Stomach (tissue), 9 donors: ENCODE data around the gene WDR62. TPM values are rescaled to one million over a fixed set of nuclear protein-coding genes. Genes with fewer than 3 reads are reported as not detected.

Source experiments
- DNase-seq, 2 donors: peaks; one replicate each; pipeline versions ENCODE4 v3.0.0 to v3.0.0-alpha.2; 2013 to 2019
- H3K27ac ChIP-seq, 5 donors: fragments of 200-600 bp in 4 of 5; sonication (generic) in 4 of 5; one replicate each; pipeline ENCODE4 v1.5.1; 2013 to 2019; ENCODE audit warnings: mild to moderate bottlenecking in 1 of 5, moderate library complexity in 1 of 5
- H3K27me3 ChIP-seq, 3 donors: fragments of 200-600 bp; sonication (generic); one replicate each; pipeline ENCODE4 v1.5.1; 2017 to 2019; ENCODE audit warnings: mixed run types in 1 of 3
- H3K36me3 ChIP-seq, 4 donors: fragments of 200-600 bp; sonication (generic); 1 replicate in 3 of 4; 2 replicates in 1 of 4; pipeline ENCODE4 v1.5.1; 2016 to 2019
- H3K4me1 ChIP-seq, 4 donors: fragments of 200-600 bp; sonication (generic); one replicate each; pipeline ENCODE4 v1.5.1; 2016 to 2019
- H3K4me3 ChIP-seq, 4 donors: fragments of 200-600 bp; sonication (generic) in 3 of 4; one replicate each; pipeline ENCODE4 v1.5.1; 2016 to 2019; ENCODE audit warnings: mild to moderate bottlenecking in 1 of 4
- H3K9me3 ChIP-seq, 4 donors: fragments of 200-600 bp; sonication (generic); one replicate each; pipeline ENCODE4 v1.5.1; 2016 to 2019
- CTCF ChIP-seq, 7 experiments: fragments of 450-650 bp in 4 of 7; fragments of 200-600 bp in 3 of 7; sonication (generic) in 3 of 7; IDR thresholded peaks; one replicate each; pipeline ENCODE4 v1.5.1; 2016 to 2019; ENCODE audit warnings: antibody characterized with exemption in 7 of 7, control low read depth in 2 of 7, mild to moderate bottlenecking in 1 of 7
- EP300 ChIP-seq: sonication (generic); formaldehyde crosslinking; IDR thresholded peaks from one replicate; pipeline ENCODE4 v1.6.1; 2017; ENCODE audit warnings: antibody characterized with exemption
- POLR2A ChIP-seq, 4 donors: fragments of 450-650 bp; IDR thresholded peaks; one replicate each; pipeline ENCODE4 v1.6.1; 2016; ENCODE audit warnings: antibody characterized with exemption in 4 of 4, control low read depth in 2 of 4, mild to moderate bottlenecking in 1 of 4, moderate library complexity in 1 of 4
- POLR2AphosphoS5 ChIP-seq, 3 donors: sonication (generic); formaldehyde crosslinking; IDR thresholded peaks; one replicate each; pipeline ENCODE4 v1.6.1; 2016; ENCODE audit warnings: antibody characterized with exemption in 3 of 3
- WGBS, 5 donors: extraction: QIAGEN DNeasy Blood & Tissue Kit in 3 of 5; methylation state at CpG; one replicate each; pipeline versions ENCODE4 v1.1.5 to v1.1.7; 2013 to 2018; 5-methylcytosine and 5-hydroxymethylcytosine counted together
- intact Hi-C: fragments of 100-400 bp; cut with DNase I; formaldehyde crosslinking; loops from one replicate; pipeline ENCODE4 v1.15.1; 2023; ENCODE audit warnings: low total_unique reads
- polyA plus RNA-seq, 3 donors: library from polyadenylated mRNA; stranded (reverse); fragments of 200-250 nt; gene quantifications; one replicate each; pipeline ENCODE4 v1.2.3, GENCODE V29; 2013
- total RNA-seq, 5 donors: library from RNA; depleted of rRNA; stranded (reverse); fragments of >200 nt; gene quantifications; one replicate each; pipeline versions ENCODE4 v1.1.0 to v1.2.3, GENCODE V29; 2014 to 2016
- donor health status: healthy with polysubstance abuse.
- donor health status: Bipolar disorder and iron deficiency.
- donor health status: healthy.

WDR62 gene
- total and polyA plus RNA-seq, 8 donors: 0.29 to 15.2 (median 1.8) TPM

- DNase-seq: no peak
- no peaks in the 10 kb centered on the region for H3K27me3 ChIP-seq
- H3K4me3 ChIP-seq: no peak overlapping the region
- intact Hi-C loops: no loop called here
- TF ChIP-seq EP300: no peak
- TF ChIP-seq POLR2AphosphoS5 (IDR thresholded peaks at IDR 0.05): no peak
- no peak for TF ChIP-seq CTCF (IDR thresholded peaks at IDR 0.05)
- TF ChIP-seq POLR2A (IDR thresholded peaks at IDR 0.05): no peak
- no peaks in the 10 kb centered on the region for H3K9me3 ChIP-seq
- peaks cover 0 to 36% (median 21%) of the 10 kb centered on the region in 4 donors for H3K36me3 ChIP-seq
- WGBS, 5 donors: 89 to 93% (median 92%) methylated on average over 9 to 12 of the region's 12 CpGs
- H3K4me1 ChIP-seq: no peaks in the 10 kb centered on the region
- H3K27ac ChIP-seq: no peak overlapping the region
Measured at GRCh38 chr19:36103842-36104552, 49.3 kb downstream of the WDR62 start.

DNA sequence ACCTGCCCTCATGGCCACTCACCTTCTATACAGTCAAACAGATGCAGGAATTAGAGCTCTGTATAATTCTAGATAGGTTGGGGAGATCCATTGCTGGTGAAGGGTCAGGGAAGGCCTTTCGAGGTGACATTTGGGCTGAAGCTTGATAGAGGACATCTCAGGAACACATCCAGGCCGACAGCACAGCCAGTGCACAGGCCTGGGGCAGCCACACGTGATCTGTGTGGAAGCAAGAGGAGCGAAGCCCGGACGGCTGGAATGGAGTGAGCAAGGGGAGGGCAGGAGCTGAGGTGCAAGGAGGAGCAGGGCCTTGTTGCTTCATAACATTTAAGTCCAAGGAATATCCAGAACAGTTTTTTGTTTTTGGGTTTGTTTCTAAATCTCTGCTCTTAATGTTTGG is 51.7 kb downstream of the WDR62 start:
- H3K27ac ChIP-seq: no peak overlapping the region
- no peaks in the 10 kb centered on the region for H3K4me1 ChIP-seq
- intact Hi-C loops: no loop called here
- H3K9me3 ChIP-seq: no peaks in the 10 kb centered on the region
- no peak for DNase-seq
- peaks cover 8 to 47% (median 31%) of the 10 kb centered on the region in 4 donors for H3K36me3 ChIP-seq
- 91 to 96% (median 93%) methylated on average over 6 of the region's 6 CpGs for WGBS, 5 donors
- TF ChIP-seq CTCF (IDR thresholded peaks at IDR 0.05) (no peak), POLR2A (IDR thresholded peaks at IDR 0.05) (no peak), EP300 (no peak), POLR2AphosphoS5 (IDR thresholded peaks at IDR 0.05) (no peak)
- no peaks in the 10 kb centered on the region for H3K27me3 ChIP-seq
- no peak overlapping the region for H3K4me3 ChIP-seq

GRCh38 chr19:36106991-36107390 is 52.3 kb downstream of the WDR62 start:
- Histone ChIP-seq H3K27me3 (no peaks in the 10 kb centered on the region), H3K4me1 (no peaks in the 10 kb centered on the region), H3K36me3 (peaks cover 9 to 53% (median 37%) of the 10 kb centered on the region in 4 donors), H3K27ac (no peak overlapping the region), H3K4me3 (no peak overlapping the region), H3K9me3 (no peaks in the 10 kb centered on the region)
- DNase-seq: no peak
- 90 to 99% (median 94%) methylated on average over 2 to 5 of the region's 5 CpGs for WGBS, 5 donors
- TF ChIP-seq EP300 (no peak), POLR2AphosphoS5 (IDR thresholded peaks at IDR 0.05) (no peak), CTCF (IDR thresholded peaks at IDR 0.05) (no peak), POLR2A (IDR thresholded peaks at IDR 0.05) (no peak)
- intact Hi-C loops: no loop called here

DNA sequence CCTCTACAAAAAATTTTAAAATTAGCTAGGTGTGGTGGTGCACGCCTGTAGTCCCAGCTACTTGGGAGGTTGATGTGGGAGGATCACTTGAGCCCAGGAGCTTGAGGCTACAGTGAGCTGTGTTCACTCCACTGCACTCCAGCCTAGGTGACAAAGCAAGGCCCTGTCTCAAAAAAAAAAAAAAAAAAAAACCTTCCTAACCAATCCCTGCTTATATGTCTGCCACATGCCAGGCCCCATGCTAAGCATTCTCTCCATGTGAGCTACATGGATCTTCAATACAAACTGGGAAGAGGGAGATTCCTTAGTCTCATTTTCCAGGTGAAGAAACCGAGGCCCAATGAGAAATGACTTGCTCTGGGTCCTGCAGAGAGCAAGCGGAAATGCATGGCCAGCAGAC is 54.0 kb downstream of the WDR62 start:
- intact Hi-C loops: no loop called here
- Histone ChIP-seq H3K27ac (no peak overlapping the region), H3K4me3 (no peak overlapping the region), H3K27me3 (no peaks in the 10 kb centered on the region), H3K4me1 (peaks cover 3 to 12% (median 8%) of the 10 kb centered on the region in 4 donors), H3K9me3 (no peaks in the 10 kb centered on the region), H3K36me3 (peaks cover 22 to 69% (median 50%) of the 10 kb centered on the region in 4 donors)
- TF ChIP-seq POLR2AphosphoS5 (IDR thresholded peaks at IDR 0.05) (no peak), POLR2A (IDR thresholded peaks at IDR 0.05) (no peak), EP300 (no peak), CTCF (IDR thresholded peaks at IDR 0.05) (no peak)
- DNase-seq: no peak
- WGBS, 5 donors: 92 to 96% (median 96%) methylated on average over 3 of the region's 3 CpGs
